GM12874 (cell line): ENCODE data around the gene UGT1A6.

Source experiments
- TF ChIP-seq, protein P1 (sequence below): IDR thresholded peaks from 2 replicates; pipeline ENCODE4 v1.5.1; 2011; ENCODE audit warnings: low read depth, mild to moderate bottlenecking, control low read depth, low read length, moderate library complexity; ENCODE audit not compliant: insufficient read depth

Gene UGT1A6

DNA sequence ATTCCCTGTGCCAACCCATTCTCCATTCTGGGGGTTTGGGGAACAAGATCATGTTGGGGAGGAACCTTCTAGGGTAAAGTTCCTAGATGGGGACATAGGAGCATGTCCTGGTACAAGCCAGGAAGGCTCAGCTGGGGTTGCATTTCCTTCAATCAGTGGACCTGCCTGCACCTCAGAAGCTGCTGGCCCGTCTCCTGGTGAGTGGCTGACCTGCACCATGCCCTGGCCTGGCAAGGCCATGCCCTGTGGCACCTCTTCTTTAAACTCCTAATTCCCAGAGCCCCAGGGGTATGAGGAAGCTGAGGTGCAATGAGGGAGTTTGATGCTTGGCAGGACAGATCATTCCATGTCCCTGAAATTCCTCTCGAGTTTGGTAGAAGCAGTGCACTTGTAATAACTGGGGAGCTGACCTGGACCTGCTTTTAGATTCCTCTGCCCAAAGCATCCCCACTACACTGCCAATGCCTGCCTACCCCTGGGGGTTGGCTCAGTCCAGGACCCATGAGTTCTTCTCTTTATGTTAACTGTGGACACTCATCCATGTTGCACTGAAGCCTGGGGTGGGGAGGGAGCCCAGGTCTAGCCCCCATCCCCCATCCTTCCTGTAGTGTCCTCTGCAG, 110.7 kb downstream of the UGT1A6 start:
- TF ChIP-seq, protein P1, sequence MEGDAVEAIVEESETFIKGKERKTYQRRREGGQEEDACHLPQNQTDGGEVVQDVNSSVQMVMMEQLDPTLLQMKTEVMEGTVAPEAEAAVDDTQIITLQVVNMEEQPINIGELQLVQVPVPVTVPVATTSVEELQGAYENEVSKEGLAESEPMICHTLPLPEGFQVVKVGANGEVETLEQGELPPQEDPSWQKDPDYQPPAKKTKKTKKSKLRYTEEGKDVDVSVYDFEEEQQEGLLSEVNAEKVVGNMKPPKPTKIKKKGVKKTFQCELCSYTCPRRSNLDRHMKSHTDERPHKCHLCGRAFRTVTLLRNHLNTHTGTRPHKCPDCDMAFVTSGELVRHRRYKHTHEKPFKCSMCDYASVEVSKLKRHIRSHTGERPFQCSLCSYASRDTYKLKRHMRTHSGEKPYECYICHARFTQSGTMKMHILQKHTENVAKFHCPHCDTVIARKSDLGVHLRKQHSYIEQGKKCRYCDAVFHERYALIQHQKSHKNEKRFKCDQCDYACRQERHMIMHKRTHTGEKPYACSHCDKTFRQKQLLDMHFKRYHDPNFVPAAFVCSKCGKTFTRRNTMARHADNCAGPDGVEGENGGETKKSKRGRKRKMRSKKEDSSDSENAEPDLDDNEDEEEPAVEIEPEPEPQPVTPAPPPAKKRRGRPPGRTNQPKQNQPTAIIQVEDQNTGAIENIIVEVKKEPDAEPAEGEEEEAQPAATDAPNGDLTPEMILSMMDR = no peak

DNA sequence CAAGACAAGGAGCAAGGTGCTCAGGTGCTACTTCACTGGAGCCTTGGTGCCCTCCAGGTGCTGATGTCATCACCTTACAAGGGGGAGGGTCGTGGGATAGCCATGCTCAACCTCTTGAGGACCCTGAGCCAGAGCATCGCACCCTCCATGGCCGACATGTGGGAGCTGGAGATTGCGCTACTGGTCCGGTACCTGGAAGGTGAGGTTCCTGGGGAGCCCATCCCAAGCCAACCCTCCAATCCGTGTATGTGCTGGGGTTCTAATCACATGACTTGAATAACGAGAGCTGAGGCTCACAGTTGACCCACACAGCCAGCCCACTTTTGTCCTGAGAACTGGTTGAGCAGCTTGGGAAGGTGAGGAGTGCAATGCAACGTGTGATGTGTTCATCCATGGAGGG, 111.3 kb downstream of the UGT1A6 start:
- TF ChIP-seq, protein P1 = no peak

DNA sequence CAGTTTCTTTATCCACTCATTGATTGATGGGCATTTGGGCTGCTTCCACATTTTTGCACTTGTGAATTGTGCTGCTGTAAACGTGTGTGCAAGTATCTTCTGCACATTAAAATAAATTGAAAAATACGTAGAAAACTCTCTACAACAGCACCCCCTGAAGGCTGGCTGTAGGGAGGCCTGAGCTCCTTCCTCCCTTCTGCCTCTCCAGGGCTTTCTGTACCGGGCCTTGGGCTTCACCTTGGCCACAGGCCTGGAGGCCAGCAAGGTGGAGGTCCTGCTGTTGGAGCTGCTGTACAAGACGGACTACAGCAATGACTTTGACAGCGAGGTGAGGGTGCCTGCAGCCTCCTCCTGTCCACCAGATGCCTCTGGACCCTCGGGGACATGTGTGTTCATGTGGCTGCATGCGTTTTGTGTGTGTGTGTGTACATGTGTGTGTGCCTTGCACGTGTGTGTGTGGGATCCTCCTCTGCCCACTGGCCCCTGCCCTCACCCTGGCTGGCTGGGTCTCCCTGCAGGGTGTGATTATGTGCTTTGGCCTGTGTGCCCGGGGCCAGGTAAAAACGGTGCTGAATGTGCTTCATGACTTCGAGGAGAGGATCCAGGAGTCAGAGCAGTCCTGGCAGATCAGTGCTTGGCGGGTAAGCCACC, 114.7 kb downstream of the UGT1A6 start:
- TF ChIP-seq, protein P1 = no peak

DNA sequence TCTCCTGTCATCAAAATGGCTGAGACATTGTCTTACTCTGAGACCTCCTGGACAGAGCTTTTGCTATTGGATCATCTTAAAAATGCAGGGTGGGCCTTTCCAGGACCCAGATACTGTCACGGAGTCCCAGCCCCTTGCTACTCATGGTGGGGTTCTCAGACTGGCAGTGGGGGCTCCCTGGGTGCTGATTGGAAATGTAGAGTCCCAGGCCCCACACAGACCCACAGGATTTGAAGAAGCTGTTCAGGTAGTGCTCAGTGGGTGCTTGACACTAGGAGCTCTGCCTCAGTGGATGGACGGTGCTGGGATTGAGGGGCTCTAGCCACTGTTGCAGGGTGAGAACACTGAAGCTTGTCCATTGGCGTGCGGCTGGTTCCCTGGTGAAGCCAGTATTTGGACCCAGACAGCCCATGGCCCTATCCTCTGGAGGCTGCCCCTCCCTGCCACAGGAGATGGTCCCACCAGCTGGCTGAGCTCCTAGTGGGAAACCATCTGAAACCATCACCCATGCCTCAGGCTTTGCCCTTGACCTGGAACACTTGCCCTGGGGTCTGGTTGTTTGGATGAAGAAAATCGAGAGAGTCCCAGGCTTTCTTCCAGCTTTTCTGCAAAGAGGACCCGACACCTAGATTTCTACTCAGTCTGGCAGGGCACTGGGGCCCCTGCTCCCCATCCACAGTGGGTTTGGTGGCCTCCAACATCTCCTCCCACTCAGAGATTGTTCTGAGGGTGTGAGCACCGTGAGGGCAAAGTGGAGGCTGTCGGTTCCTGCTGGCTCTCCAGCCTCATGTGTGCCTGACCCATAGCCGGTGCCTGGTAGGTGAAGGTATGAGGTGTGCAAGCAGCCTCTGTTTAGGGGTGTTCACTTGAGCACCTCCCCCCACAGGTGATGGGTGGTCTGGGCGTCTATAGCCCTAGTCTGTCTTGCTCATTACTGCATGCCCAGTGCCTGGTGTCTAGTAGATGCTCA, 115.6 kb downstream of the UGT1A6 start:
- TF ChIP-seq, protein P1 = no peak

DNA sequence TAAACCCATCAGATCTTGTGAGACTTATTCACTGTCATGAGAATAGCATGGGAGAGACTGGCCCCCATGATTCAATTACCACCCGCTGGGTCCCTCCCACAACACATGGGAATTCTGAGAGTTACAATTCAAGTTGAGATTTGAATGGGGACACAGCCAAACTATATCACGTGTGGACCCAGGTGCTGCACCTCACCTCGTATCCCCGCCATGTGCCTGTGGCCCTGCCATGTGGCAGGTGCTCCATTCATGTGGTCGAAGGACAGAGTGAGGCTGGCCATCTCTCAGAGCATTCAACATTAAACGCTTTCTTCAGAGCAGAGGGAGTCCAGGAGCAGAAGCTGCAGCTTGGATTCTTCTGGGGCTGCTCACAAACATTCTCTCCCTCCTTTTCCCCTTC, 117.7 kb downstream of the UGT1A6 start:
- TF ChIP-seq, protein P1 = no peak

DNA sequence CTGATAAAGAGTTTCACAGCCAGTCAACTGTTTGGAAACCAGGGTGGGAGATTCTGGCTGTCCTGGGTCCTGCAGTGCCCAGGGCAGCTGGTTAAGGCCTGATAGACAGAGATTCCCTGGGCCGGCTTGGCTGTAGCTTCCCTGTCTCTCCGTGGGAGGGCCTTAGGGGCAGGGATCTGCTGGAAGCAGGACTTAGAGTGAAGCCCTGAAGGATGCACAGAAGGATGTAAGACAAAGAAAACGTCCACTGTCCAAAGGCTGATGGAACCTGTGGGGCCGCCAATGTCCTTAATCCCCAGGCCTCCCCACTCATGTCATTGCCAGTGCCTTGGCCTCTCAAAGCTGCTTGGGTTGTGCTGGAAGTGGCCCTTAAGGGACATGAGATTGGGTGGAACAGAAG, 118.4 kb downstream of the UGT1A6 start:
- TF ChIP-seq, protein P1 = no peak

DNA sequence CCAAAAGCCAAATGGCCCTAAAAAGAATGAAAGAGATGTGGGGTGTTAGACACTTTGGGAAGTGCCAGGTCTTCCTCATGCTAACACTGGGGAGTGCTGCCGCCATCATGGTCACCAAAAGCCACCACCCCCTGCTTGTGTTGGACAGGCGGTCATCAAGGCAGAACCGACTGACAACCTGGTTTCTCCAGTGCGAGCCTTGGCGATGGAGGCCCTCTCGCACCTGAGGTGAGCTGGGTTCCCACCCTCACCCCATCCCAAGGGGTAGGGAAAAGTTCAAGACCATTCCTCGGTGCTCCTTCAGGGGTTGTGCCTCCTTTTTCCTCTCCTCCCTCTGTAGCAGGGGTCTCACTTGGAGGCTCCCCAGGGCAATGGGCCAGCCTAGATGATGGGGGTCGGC, 119.0 kb downstream of the UGT1A6 start:
- TF ChIP-seq, protein P1 = no peak
